Aorta (tissue), 5 donors: ENCODE measurements around the gene ALDH18A1. TPM values are rescaled to one million over a fixed set of nuclear protein-coding genes. Genes with fewer than 3 reads are reported as not detected.
"Not testable (repeated sequence)": the region's sequence is repeated elsewhere in the genome, so short reads cannot be mapped to it uniquely, and the experiment has no call there.

Experiments
- ATAC-seq: fragments of 200-7000 bp; cut with Tn5 transposase; one replicate; pipeline ENCODE4 v1.9.1; 2022; ENCODE audit warnings: moderate library complexity; ENCODE audit not compliant: low FRiP score
- DNase-seq, 2 donors: peaks; one replicate each; pipeline ENCODE4 v3.0.0-alpha.2; 2020
- H3K27ac ChIP-seq, 2 donors: one replicate each; pipeline ENCODE4 v1.5.1; 2013; ENCODE audit warnings: low read length in 2 of 2, mild to moderate bottlenecking in 2 of 2, moderate library complexity in 2 of 2, control low read depth in 1 of 2, inconsistent platforms in 1 of 2, low read depth in 1 of 2
- H3K27me3 ChIP-seq, 2 donors: one replicate each; pipeline ENCODE4 v1.6.1; 2013; ENCODE audit warnings: control low read depth in 1 of 2, low read length in 1 of 2, mild to moderate bottlenecking in 1 of 2, moderate library complexity in 1 of 2; ENCODE audit not compliant: insufficient read depth in 2 of 2, control insufficient read depth in 1 of 2
- H3K36me3 ChIP-seq, 2 donors: one replicate each; pipeline ENCODE4 v1.6.1; 2013; ENCODE audit warnings: control low read depth in 1 of 2, low read length in 1 of 2, mild to moderate bottlenecking in 1 of 2; ENCODE audit not compliant: insufficient read depth in 2 of 2, control insufficient read depth in 1 of 2
- H3K4me1 ChIP-seq, 2 donors: one replicate each; pipeline ENCODE4 v1.6.1; 2013; ENCODE audit warnings: low read length in 2 of 2, control low read depth in 1 of 2, mild to moderate bottlenecking in 1 of 2, moderate library complexity in 1 of 2; ENCODE audit not compliant: insufficient read depth in 2 of 2, control insufficient read depth in 1 of 2
- H3K4me3 ChIP-seq, 2 donors: one replicate each; pipeline ENCODE4 v1.5.1; 2013; ENCODE audit warnings: low read length in 2 of 2, control low read depth in 1 of 2, mild to moderate bottlenecking in 1 of 2
- H3K9me3 ChIP-seq: one replicate; pipeline ENCODE4 v1.6.1; 2013; ENCODE audit warnings: mild to moderate bottlenecking, low read length; ENCODE audit not compliant: control insufficient read depth
- WGBS, 2 donors: extraction: QIAGEN DNeasy Blood & Tissue Kit; methylation state at CpG; one replicate each; pipeline ENCODE4 v1.1.7; 2013; 5-methylcytosine and 5-hydroxymethylcytosine counted together
- intact Hi-C, 2 donors: fragments of 100-400 bp; cut with DNase I; formaldehyde crosslinking; loops; one replicate each; pipeline versions ENCODE4 v1.14.2 to v1.15.0; 2022
- polyA plus RNA-seq, 2 donors: library from polyadenylated mRNA; stranded (reverse); fragments of 200-250 nt; gene quantifications; one replicate each; pipeline ENCODE4 v1.2.3, GENCODE V29; 2013
- total RNA-seq, 2 donors: library from RNA; stranded (reverse); fragmentation: NEBNext Ultra II Directional; extraction: Animal tissue kit (Norgen Biotek cat#: 25700); gene quantifications; one replicate each; pipeline ENCODE4 v1.2.1, GENCODE V29; 2021
- donor health status: healthy with polysubstance abuse.
- donor health status: Bipolar disorder and iron deficiency.
- donor health status: DM: no; HTN: no; CAD: no.
- donor health status: DM: no; HTN: no; CAD: no.
- donor health status: DM: yes; HTN: yes; CAD: no.

ALDH18A1 gene
- total and polyA plus RNA-seq, 4 donors: 12.1 to 50.8 (median 30.8) TPM

- peaks cover 6 to 10% of the 10 kb centered on the region in 2 donors for H3K36me3 ChIP-seq
- ATAC-seq: no peak
Observed at GRCh38 chr10:95637911-95638310, 18.6 kb downstream of the ALDH18A1 start.

GRCh38 chr10:95637140-95637539 lies 19.4 kb downstream of the ALDH18A1 start:
- intact Hi-C loops: no loop called here
- 92 to 93% methylated on average over 10 of the region's 10 CpGs for WGBS, 2 donors
- Histone ChIP-seq H3K9me3 (no peaks in the 10 kb centered on the region), H3K27me3 (no peaks in the 10 kb centered on the region), H3K4me1 (no peaks in the 10 kb centered on the region), H3K4me3 (no peak overlapping the region), H3K36me3 (peaks cover 7 to 10% of the 10 kb centered on the region in 2 donors), H3K27ac (no peak overlapping the region)
- ATAC-seq (no peak), DNase-seq (no peak)

More at GRCh38 chr10:95637911-95638310, 18.6 kb downstream of the ALDH18A1 start:
- intact Hi-C loops: no loop called here
- 96 to 99% methylated on average over 4 of the region's 4 CpGs for WGBS, 2 donors
- DNase-seq: no peak
- Histone ChIP-seq H3K4me3 (no peak overlapping the region), H3K9me3 (no peaks in the 10 kb centered on the region), H3K27me3 (no peaks in the 10 kb centered on the region), H3K27ac (no peak overlapping the region), H3K4me1 (no peaks in the 10 kb centered on the region)

DNA sequence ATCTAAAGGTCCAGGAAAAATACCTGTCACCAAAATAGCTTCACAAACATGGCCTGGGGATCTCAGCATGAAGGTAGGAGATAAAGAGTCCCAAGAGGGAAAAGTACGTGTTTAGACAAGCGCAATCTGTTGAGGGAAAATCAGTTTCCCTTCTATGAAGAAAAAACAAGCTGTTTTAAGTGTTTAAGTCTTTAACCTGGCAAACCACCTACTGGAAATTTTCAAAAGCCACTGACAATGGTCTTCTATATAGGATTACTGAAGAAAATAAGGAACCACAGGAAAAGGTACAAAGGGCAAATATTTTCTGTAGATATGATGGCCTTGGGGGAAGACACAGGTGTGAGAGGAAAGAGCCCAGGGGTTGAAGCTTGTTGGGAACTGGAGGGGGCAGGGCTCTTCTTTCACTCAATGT lies 21.2 kb downstream of the ALDH18A1 start:
- intact Hi-C loops: no loop called here
- no peak overlapping the region for H3K4me3 ChIP-seq
- peaks cover 7 to 8% of the 10 kb centered on the region in 2 donors for H3K36me3 ChIP-seq
- no peaks in the 10 kb centered on the region for H3K4me1 ChIP-seq
- no peak overlapping the region for H3K27ac ChIP-seq
- DNase-seq (no peak), ATAC-seq (no peak)
- no peaks in the 10 kb centered on the region for H3K27me3 ChIP-seq
- no peaks in the 10 kb centered on the region for H3K9me3 ChIP-seq
- WGBS, 2 donors: 68 to 76% methylated on average over 2 of the region's 2 CpGs

- H3K27me3 ChIP-seq: no peaks in the 10 kb centered on the region
- intact Hi-C loops: no loop called here
- peaks cover 12 to 24% of the 10 kb centered on the region in 2 donors for H3K36me3 ChIP-seq
- H3K27ac ChIP-seq: no peak overlapping the region
- no peaks in the 10 kb centered on the region for H3K9me3 ChIP-seq
- ATAC-seq (no peak), DNase-seq (no peak)
- H3K4me3 ChIP-seq: no peak overlapping the region
- 85 to 86% methylated on average over 1 of the region's 1 CpG for WGBS, 2 donors
- no peaks in the 10 kb centered on the region for H3K4me1 ChIP-seq
Observed at GRCh38 chr10:95628786-95629185, 27.7 kb downstream of the ALDH18A1 start.

- no peaks in the 10 kb centered on the region for H3K4me1 ChIP-seq
- H3K27ac ChIP-seq: no peak overlapping the region
- H3K4me3 ChIP-seq: no peak overlapping the region
- no peak for DNase-seq
- peaks cover 8 to 17% of the 10 kb centered on the region in 2 donors for H3K36me3 ChIP-seq
- no peaks in the 10 kb centered on the region for H3K9me3 ChIP-seq
- H3K27me3 ChIP-seq: no peaks in the 10 kb centered on the region
- intact Hi-C loops: no loop called here
- 91 to 95% methylated on average over 4 of the region's 4 CpGs for WGBS, 2 donors
- no peak for ATAC-seq
Observed at GRCh38 chr10:95626500-95626899, 30.0 kb downstream of the ALDH18A1 start.

DNA sequence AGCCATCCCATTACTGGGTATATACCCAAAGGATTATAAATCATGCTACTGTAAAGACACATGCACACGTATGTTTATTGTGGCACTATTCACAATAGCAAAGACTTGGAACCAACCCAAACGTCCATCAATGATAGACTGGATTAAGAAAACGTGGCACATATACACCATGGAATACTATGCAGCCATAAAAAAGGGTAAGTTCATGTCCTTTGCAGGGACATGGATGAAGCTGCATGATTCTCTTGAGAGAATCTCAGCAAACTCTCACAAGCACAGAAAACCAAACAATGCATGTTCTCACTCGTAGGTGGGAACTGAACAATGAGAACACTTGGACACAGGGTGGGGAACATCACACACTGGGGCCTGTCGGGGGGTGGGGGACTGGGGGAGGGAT lies 36.1 kb downstream of the ALDH18A1 start:
- H3K27me3 ChIP-seq, H3K4me3 ChIP-seq, H3K4me1 ChIP-seq, DNase-seq, H3K27ac ChIP-seq, H3K9me3 ChIP-seq, ATAC-seq: not testable (repeated sequence)
- peaks cover 6 to 14% of the 10 kb centered on the region in 2 donors for H3K36me3 ChIP-seq
- 92 to 94% methylated on average over 5 of the region's 5 CpGs for WGBS, 2 donors
- intact Hi-C loops: loop anchor here in 1 of 2 donors (5.0 kb wide), 1 partner anchor 248 kb away; no protein-coding TSS in a partner anchor

DNA sequence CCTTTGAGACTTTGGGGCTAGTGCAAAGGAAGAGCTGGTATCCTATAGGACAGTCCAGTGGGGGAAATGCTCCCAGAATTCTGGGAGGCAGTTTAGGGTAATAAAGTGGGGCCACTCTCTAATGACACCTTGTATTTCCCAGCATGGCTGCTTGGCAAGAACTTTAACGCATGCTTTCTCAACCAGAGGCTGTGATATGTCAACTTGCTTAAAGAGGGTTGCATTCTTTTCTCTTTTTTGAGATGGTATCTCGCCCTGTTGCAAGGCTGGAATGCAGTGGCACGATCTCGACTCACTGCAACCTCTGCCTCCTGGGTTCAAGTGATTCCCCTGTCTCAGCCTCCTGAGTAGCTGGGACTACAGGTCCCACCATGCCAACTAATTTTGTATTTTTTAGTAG lies 38.4 kb downstream of the ALDH18A1 start:
- no peaks in the 10 kb centered on the region for H3K27me3 ChIP-seq
- H3K9me3 ChIP-seq: no peaks in the 10 kb centered on the region
- 61 to 76% methylated on average over 4 of the region's 4 CpGs for WGBS, 2 donors
- ATAC-seq (no peak), DNase-seq (no peak)
- H3K4me1 ChIP-seq: no peaks in the 10 kb centered on the region
- no peak overlapping the region for H3K4me3 ChIP-seq
- H3K36me3 ChIP-seq: peaks cover 6 to 18% of the 10 kb centered on the region in 2 donors
- intact Hi-C loops: no loop called here
- H3K27ac ChIP-seq: no peak overlapping the region

- H3K9me3 ChIP-seq: no peaks in the 10 kb centered on the region
- no peak overlapping the region for H3K4me3 ChIP-seq
- peaks cover 6 to 18% of the 10 kb centered on the region in 2 donors for H3K36me3 ChIP-seq
- intact Hi-C loops: no loop called here
- H3K4me1 ChIP-seq: no peaks in the 10 kb centered on the region
- 76 to 77% methylated on average over 4 of the region's 4 CpGs for WGBS, 2 donors
- no peaks in the 10 kb centered on the region for H3K27me3 ChIP-seq
- ATAC-seq (no peak), DNase-seq (no peak)
- H3K27ac ChIP-seq: no peak overlapping the region
Observed at GRCh38 chr10:95616446-95616845, 40.1 kb downstream of the ALDH18A1 start.

DNA sequence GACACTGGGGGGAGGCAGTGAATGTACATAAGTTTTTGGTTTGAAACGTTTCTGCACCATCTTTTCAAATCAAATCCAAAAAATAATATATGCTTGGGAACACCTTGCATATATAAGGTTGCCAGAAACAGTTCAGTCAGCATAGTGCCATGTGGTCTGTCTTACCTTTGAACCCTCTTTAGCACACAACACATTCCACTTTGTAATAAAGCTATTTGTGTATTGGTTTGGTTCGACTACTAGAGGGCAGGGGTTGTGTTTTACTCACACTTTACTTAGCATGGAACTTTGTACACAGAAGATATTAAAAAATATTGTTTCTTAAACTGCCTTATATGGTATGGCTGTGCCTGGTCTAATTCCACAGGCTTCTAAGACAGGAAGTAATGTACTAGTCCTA lies 43.2 kb downstream of the ALDH18A1 start:
- no peak overlapping the region for H3K27ac ChIP-seq
- no peak overlapping the region for H3K4me3 ChIP-seq
- intact Hi-C loops: no loop called here
- no peaks in the 10 kb centered on the region for H3K27me3 ChIP-seq
- no peak for DNase-seq
- ATAC-seq: no peak
- WGBS, 2 donors: 75 to 83% methylated on average over 2 of the region's 2 CpGs
- H3K4me1 ChIP-seq: no peaks in the 10 kb centered on the region
- peaks cover 3 to 22% of the 10 kb centered on the region in 2 donors for H3K36me3 ChIP-seq
- no peaks in the 10 kb centered on the region for H3K9me3 ChIP-seq
